Rectal smooth muscle tissue (tissue), 1 donor: ENCODE data around the gene OR5W2.
"Not testable (repeated sequence)": the region's sequence is repeated elsewhere in the genome, so short reads cannot be mapped to it uniquely, and the experiment has no call there.

Source experiments
- H3K27ac ChIP-seq: one replicate; pipeline ENCODE4 v1.7.0; 2013; ENCODE audit warnings: low read depth, low read length, inconsistent platforms
- H3K27me3 ChIP-seq: one replicate; pipeline ENCODE4 v1.7.0; 2013; ENCODE audit warnings: low read length; ENCODE audit not compliant: control insufficient read depth, insufficient read depth
- H3K36me3 ChIP-seq: one replicate; pipeline ENCODE4 v1.7.0; 2013; ENCODE audit warnings: low read length; ENCODE audit not compliant: control insufficient read depth, insufficient read depth
- H3K4me1 ChIP-seq: one replicate; pipeline ENCODE4 v1.7.0; 2013; ENCODE audit warnings: low read length; ENCODE audit not compliant: control insufficient read depth, insufficient read depth
- H3K4me3 ChIP-seq: one replicate; pipeline ENCODE4 v1.7.0; 2013; ENCODE audit warnings: low read length
- H3K9ac ChIP-seq: one replicate; pipeline ENCODE4 v1.7.0; 2013; ENCODE audit warnings: low read length

The OR5W2 gene

GRCh38 chr11:55867354-55867753, 47.0 kb downstream of the OR5W2 start:
- H3K4me1 ChIP-seq, H3K27me3 ChIP-seq, H3K27ac ChIP-seq, H3K36me3 ChIP-seq, H3K9ac ChIP-seq, H3K4me3 ChIP-seq: not testable (repeated sequence)
